OCI-LY7 (cell line): Measurements from ENCODE around the gene H19. TPM values are rescaled to one million over a fixed set of nuclear protein-coding genes. Genes with fewer than 3 reads are reported as not detected.

Experiments used
- BruUV-seq: library from RNA; stranded (reverse); fragments of 400-500 nt; replicated peaks from 2 replicates; lab custom pipeline; 2021; lab: Mats Ljungman, UMichigan
- CTCF ChIA-PET: fragments of 300-600 bp; sonication (Branson Sonifier 250); formaldehyde crosslinking; loops from one replicate; lab custom pipeline; 2022; ENCODE audit warnings: antibody characterized with exemption; ENCODE audit not compliant: unreplicated experiment; lab: Charles Lee
- POLR2A ChIA-PET: fragments of 300-600 bp; sonication (Branson Sonifier 250); formaldehyde crosslinking; loops from one replicate; lab custom pipeline; 2022; ENCODE audit warnings: antibody characterized with exemption; lab: Charles Lee
- DNase-seq: peaks from one replicate; pipeline ENCODE4 v3.0.0-alpha.2; 2015; ENCODE audit warnings: low spot score
- H2AFZ ChIP-seq: fragments of 200-600 bp; sonication (generic), shearing (Covaris generic); 2 replicates; pipeline ENCODE4 v1.6.1; 2014; ENCODE audit warnings: mild to moderate bottlenecking, antibody characterized with exemption, low read length, moderate library complexity
- H3K27ac ChIP-seq: fragments of 200-600 bp; sonication (generic); 2 replicates; pipeline ENCODE4 v1.5.1; 2014; ENCODE audit warnings: mixed run types, low read depth, mild to moderate bottlenecking, moderate library complexity, low read length, inconsistent platforms; ENCODE audit not compliant: poor library complexity, severe bottlenecking
- H3K36me3 ChIP-seq: fragments of 200-600 bp; sonication (generic); 2 replicates; pipeline ENCODE4 v1.6.1; 2014; ENCODE audit warnings: mild to moderate bottlenecking, antibody characterized with exemption, low read length, moderate library complexity, mixed read lengths; ENCODE audit not compliant: insufficient read depth
- H3K4me1 ChIP-seq: fragments of 200-600 bp; sonication (generic); 2 replicates; pipeline ENCODE4 v1.5.1; 2014; ENCODE audit warnings: mild to moderate bottlenecking, low read length; ENCODE audit not compliant: insufficient read depth, poor library complexity, severe bottlenecking
- H3K4me2 ChIP-seq: fragments of 200-600 bp; sonication (generic); 2 replicates; pipeline ENCODE4 v1.6.1; 2014; ENCODE audit warnings: mild to moderate bottlenecking, low read length
- H3K4me3 ChIP-seq: fragments of 200-600 bp; sonication (generic); 2 replicates; pipeline ENCODE4 v1.5.1; 2014; ENCODE audit warnings: mild to moderate bottlenecking, low read depth, low read length; ENCODE audit not compliant: poor library complexity, severe bottlenecking
- H3K79me2 ChIP-seq: fragments of 200-600 bp; sonication (generic); 2 replicates; pipeline ENCODE4 v1.6.1; 2016; ENCODE audit warnings: low read depth, mild to moderate bottlenecking, low read length, moderate library complexity, mixed read lengths; ENCODE audit not compliant: insufficient read depth
- H3K9me2 ChIP-seq: fragments of 200-600 bp; sonication (generic); 2 replicates; pipeline ENCODE4 v1.6.1; 2016; ENCODE audit warnings: mild to moderate bottlenecking, low read length, mixed read lengths; ENCODE audit not compliant: insufficient read depth
- H3K9me3 ChIP-seq: fragments of 200-600 bp; sonication (generic); 2 replicates; pipeline ENCODE4 v1.6.1; 2014; ENCODE audit warnings: mild to moderate bottlenecking, mixed run types, low read length, mixed read lengths
- H4K20me1 ChIP-seq: fragments of 200-600 bp; sonication (generic); 2 replicates; pipeline ENCODE4 v1.6.1; 2014; ENCODE audit warnings: mild to moderate bottlenecking, antibody characterized with exemption, low read length, moderate library complexity, mixed read lengths; ENCODE audit not compliant: insufficient read depth
- CTCF ChIP-seq: fragments of 200-600 bp; sonication (generic); conservative IDR thresholded peaks from 2 replicates; pipeline ENCODE4 v1.5.1; 2014; ENCODE audit warnings: mild to moderate bottlenecking, antibody characterized with exemption, low read length, moderate library complexity, mixed read lengths
- EZH2phosphoT487 ChIP-seq: fragments of 200-600 bp; sonication (generic); IDR thresholded peaks from 2 replicates; pipeline ENCODE4 v1.6.1; 2018; ENCODE audit warnings: low read depth, borderline replicate concordance, mild to moderate bottlenecking, mixed run types, antibody characterized with exemption, low read length, moderate library complexity, mixed read lengths
- intact Hi-C: fragments of 100-400 bp; cut with micrococcal nuclease; formaldehyde crosslinking; loops from one replicate; pipeline ENCODE4 v1.10.0; 2022; ENCODE audit not compliant: unreplicated experiment
- total RNA-seq, 2 experiments: library from RNA; depleted of rRNA in 1 of 2; stranded (reverse); fragments of >200 nt in 1 of 2; shearing (Covaris generic) in 1 of 2; gene quantifications; 2 replicates each; pipeline ENCODE4 v1.2.3, GENCODE V29; 2014 to 2022

H19 gene
- total RNA-seq, 2 experiments from 2014 or later: not detected

- H3K4me3 ChIP-seq: no peak overlapping the region
- intact Hi-C loops: no loop called here
- H3K4me1 ChIP-seq: no peaks in the 10 kb centered on the region
- H3K9me2 ChIP-seq: no peaks in the 10 kb centered on the region
- TF ChIP-seq CTCF: no peak
- no peak for DNase-seq
- H2AFZ ChIP-seq: no peak overlapping the region
- H3K79me2 ChIP-seq: no peaks in the 10 kb centered on the region
- no TSS peak for BruUV-seq
- H3K4me2 ChIP-seq: no peak overlapping the region
- ChIA-PET CTCF (no interaction called here), POLR2A (no interaction called here)
- no peaks in the 10 kb centered on the region for H3K9me3 ChIP-seq
- no peaks in the 10 kb centered on the region for H4K20me1 ChIP-seq
- H3K27ac ChIP-seq: no peak overlapping the region
- no peaks in the 10 kb centered on the region for H3K36me3 ChIP-seq
Measured at GRCh38 chr11:1964955-1965354, 32.7 kb downstream of the H19 start.

- ChIA-PET CTCF (no interaction called here), POLR2A (no interaction called here)
- H3K9me2 ChIP-seq: no peaks in the 10 kb centered on the region
- no peaks in the 10 kb centered on the region for H4K20me1 ChIP-seq
- no peak overlapping the region for H3K27ac ChIP-seq
- H3K4me1 ChIP-seq: no peaks in the 10 kb centered on the region
- no peaks in the 10 kb centered on the region for H3K36me3 ChIP-seq
- no peak overlapping the region for H3K4me2 ChIP-seq
- TF ChIP-seq CTCF: no peak
- TF ChIP-seq EZH2phosphoT487: no peak
- no peaks in the 10 kb centered on the region for H3K79me2 ChIP-seq
- no TSS peak for BruUV-seq
- intact Hi-C loops: no loop called here
- H2AFZ ChIP-seq: no peak overlapping the region
- no peak for DNase-seq
- no peak overlapping the region for H3K4me3 ChIP-seq
- no peaks in the 10 kb centered on the region for H3K9me3 ChIP-seq
Measured at GRCh38 chr11:1964348-1964747, 33.3 kb downstream of the H19 start.

GRCh38 chr11:1963864-1964263 is 33.8 kb downstream of the H19 start:
- Histone ChIP-seq H2AFZ (no peak overlapping the region), H3K4me2 (no peak overlapping the region), H3K79me2 (no peaks in the 10 kb centered on the region), H3K9me2 (no peaks in the 10 kb centered on the region), H3K27ac (no peak overlapping the region), H3K4me1 (no peaks in the 10 kb centered on the region), H3K9me3 (no peaks in the 10 kb centered on the region), H3K36me3 (no peaks in the 10 kb centered on the region), H4K20me1 (no peaks in the 10 kb centered on the region), H3K4me3 (no peak overlapping the region)
- TF ChIP-seq CTCF (no peak), EZH2phosphoT487 (no peak)
- no TSS peak for BruUV-seq
- intact Hi-C loops: no loop called here
- CTCF ChIA-PET: no interaction called here
- POLR2A ChIA-PET: no interaction called here
- no peak for DNase-seq
